ENCODE data around the gene WDR49.

GRCh38 chr3:167538081-167538480 lies 115.7 kb downstream of the WDR49 start:
- TF ChIP-seq, protein P1, sequence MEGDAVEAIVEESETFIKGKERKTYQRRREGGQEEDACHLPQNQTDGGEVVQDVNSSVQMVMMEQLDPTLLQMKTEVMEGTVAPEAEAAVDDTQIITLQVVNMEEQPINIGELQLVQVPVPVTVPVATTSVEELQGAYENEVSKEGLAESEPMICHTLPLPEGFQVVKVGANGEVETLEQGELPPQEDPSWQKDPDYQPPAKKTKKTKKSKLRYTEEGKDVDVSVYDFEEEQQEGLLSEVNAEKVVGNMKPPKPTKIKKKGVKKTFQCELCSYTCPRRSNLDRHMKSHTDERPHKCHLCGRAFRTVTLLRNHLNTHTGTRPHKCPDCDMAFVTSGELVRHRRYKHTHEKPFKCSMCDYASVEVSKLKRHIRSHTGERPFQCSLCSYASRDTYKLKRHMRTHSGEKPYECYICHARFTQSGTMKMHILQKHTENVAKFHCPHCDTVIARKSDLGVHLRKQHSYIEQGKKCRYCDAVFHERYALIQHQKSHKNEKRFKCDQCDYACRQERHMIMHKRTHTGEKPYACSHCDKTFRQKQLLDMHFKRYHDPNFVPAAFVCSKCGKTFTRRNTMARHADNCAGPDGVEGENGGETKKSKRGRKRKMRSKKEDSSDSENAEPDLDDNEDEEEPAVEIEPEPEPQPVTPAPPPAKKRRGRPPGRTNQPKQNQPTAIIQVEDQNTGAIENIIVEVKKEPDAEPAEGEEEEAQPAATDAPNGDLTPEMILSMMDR (IDR thresholded peaks at IDR 0.05): no peak
- TF ChIP-seq POLR2A (IDR thresholded peaks at IDR 0.05) (no peak), POLR2AphosphoS5 (IDR thresholded peaks at IDR 0.05) (no peak)
